ENCODE results near the gene MS4A6E.

Gene MS4A6E

GRCh38 chr11:60336767-60337391, 9.8 kb downstream of the MS4A6E start:
- no peak for TF ChIP-seq CTCF (IDR thresholded peaks at IDR 0.05; ENCODE audit: low read depth, low read length)
- H3K4me3 ChIP-seq (ENCODE audit: low read depth, low read length), result no peak overlapping the region

- no peak overlapping the region for H3K4me3 ChIP-seq (ENCODE audit: low read depth, low read length)
- TF ChIP-seq CTCF (IDR thresholded peaks at IDR 0.05; ENCODE audit: low read depth, low read length), result no peak
These were observed 11.0 kb downstream of the MS4A6E start for GRCh38 chr11:60338053-60338452.

GRCh38 chr11:60339356-60339755, 12.3 kb downstream of the MS4A6E start:
- H3K4me3 ChIP-seq (ENCODE audit: low read depth, low read length), result no peak overlapping the region
- no peak for TF ChIP-seq CTCF (IDR thresholded peaks at IDR 0.05; ENCODE audit: low read depth, low read length)

- no peak overlapping the region for H3K4me3 ChIP-seq (ENCODE audit: low read depth, low read length)
- TF ChIP-seq CTCF (IDR thresholded peaks at IDR 0.05; ENCODE audit: low read depth, low read length), result peak; percentile 36; the same call in 1 of the 2 replicates
These were observed 16.1 kb downstream of the MS4A6E start for GRCh38 chr11:60343094-60343704.

- no peak overlapping the region for H3K4me3 ChIP-seq (ENCODE audit: low read depth, low read length)
These were observed 17.1 kb downstream of the MS4A6E start for GRCh38 chr11:60344146-60344545.

GRCh38 chr11:60345489-60345888, 18.4 kb downstream of the MS4A6E start:
- no peak for TF ChIP-seq CTCF (IDR thresholded peaks at IDR 0.05; ENCODE audit: low read depth, low read length)
- no peak overlapping the region for H3K4me3 ChIP-seq (ENCODE audit: low read depth, low read length)

More at GRCh38 chr11:60344146-60344545, 17.1 kb downstream of the MS4A6E start:
- no peak for TF ChIP-seq CTCF (IDR thresholded peaks at IDR 0.05; ENCODE audit: low read depth, low read length)

- H3K4me3 ChIP-seq (ENCODE audit: low read depth, low read length), result no peak overlapping the region
- TF ChIP-seq CTCF (IDR thresholded peaks at IDR 0.05; ENCODE audit: low read depth, low read length), result no peak
These were observed 20.2 kb downstream of the MS4A6E start for GRCh38 chr11:60347084-60347797.
